Smooth muscle cell (in vitro differentiated cells): Measurements from ENCODE around the gene LBHD2. TPM values are rescaled to one million over a fixed set of nuclear protein-coding genes. Genes with fewer than 3 reads are reported as not detected.
"Not testable (repeated sequence)": the region's sequence is repeated elsewhere in the genome, so short reads cannot be mapped to it uniquely, and the experiment has no call there.

Source experiments
- DNase-seq: peaks from one replicate; lab custom pipeline; 2025; ENCODE audit not compliant: unreplicated experiment; lab: John Stamatoyannopoulos, UW
- H2AFZ ChIP-seq: fragments of 200-600 bp; sonication (generic); 2 replicates; pipeline ENCODE4 v1.6.0; 2016; ENCODE audit warnings: antibody characterized with exemption, low read depth, mild to moderate bottlenecking
- H3F3A ChIP-seq: fragments of 200-600 bp; sonication (generic); 2 replicates; pipeline ENCODE4 v1.6.0; 2017; ENCODE audit warnings: antibody characterized with exemption, low read depth
- H3K27ac ChIP-seq: fragments of 200-600 bp; sonication (generic); 2 replicates; pipeline ENCODE4 v1.5.1; 2016; ENCODE audit warnings: low read depth, mild to moderate bottlenecking
- H3K27me3 ChIP-seq: fragments of 200-600 bp; sonication (generic); 2 replicates; pipeline ENCODE4 v1.6.1; 2016; ENCODE audit warnings: low read depth, mild to moderate bottlenecking
- H3K36me3 ChIP-seq: fragments of 200-600 bp; sonication (generic); 2 replicates; pipeline ENCODE4 v1.5.1; 2016; ENCODE audit warnings: low read depth
- H3K4me1 ChIP-seq: fragments of 200-600 bp; sonication (generic); 2 replicates; pipeline ENCODE4 v1.5.1; 2016; ENCODE audit warnings: low read depth
- H3K4me2 ChIP-seq: fragments of 200-600 bp; sonication (generic); 2 replicates; pipeline ENCODE4 v1.6.0; 2016; ENCODE audit warnings: mild to moderate bottlenecking
- H3K4me3 ChIP-seq: fragments of 200-600 bp; sonication (generic); 2 replicates; pipeline ENCODE4 v1.5.1; 2016; ENCODE audit warnings: mild to moderate bottlenecking
- H3K79me2 ChIP-seq: fragments of 200-600 bp; sonication (generic); 2 replicates; pipeline ENCODE4 v1.6.0; 2016; ENCODE audit warnings: low read depth, mild to moderate bottlenecking
- H3K9ac ChIP-seq: fragments of 200-600 bp; sonication (generic); 2 replicates; pipeline ENCODE4 v1.6.0; 2016; ENCODE audit warnings: low read depth
- H3K9me3 ChIP-seq: fragments of 200-600 bp; sonication (generic); replicated peaks from 2 replicates; pipeline ENCODE4 v1.5.1; 2016; ENCODE audit warnings: low read depth
- H4K20me1 ChIP-seq: fragments of 200-600 bp; sonication (generic); 2 replicates; pipeline ENCODE4 v1.6.0; 2016; ENCODE audit warnings: low read depth
- CTCF ChIP-seq: fragments of 200-600 bp; sonication (generic); IDR thresholded peaks from 2 replicates; pipeline ENCODE4 v1.5.1; 2017; ENCODE audit warnings: borderline replicate concordance, mild to moderate bottlenecking, antibody characterized with exemption; ENCODE audit not compliant: insufficient read depth, poor library complexity, severe bottlenecking
- WGBS: methylation state at CpG from one replicate; pipeline ENCODE4 v1.1.7; 2016; ENCODE audit warnings: low lambda C conversion rate; 5-methylcytosine and 5-hydroxymethylcytosine counted together
- polyA plus RNA-seq: library from polyadenylated mRNA; unstranded; fragments of >200 nt; fragmentation: Nextera tagmentation; extraction: Ambion mirVana; gene quantifications from 2 replicates; pipeline ENCODE4 v1.2.1, GENCODE V29; 2016
- total RNA-seq: library from RNA; depleted of rRNA; stranded (reverse); fragments of >200 nt; gene quantifications from 2 replicates; pipeline ENCODE4 v1.2.3, GENCODE V29; 2014

Gene LBHD2
- total and polyA plus RNA-seq, 2 experiments from 2014 or later: not detected

GRCh38 chr14:103115845-103116572 lies 32.0 kb downstream of the LBHD2 start:
- H3K9me3 ChIP-seq: no peaks in the 10 kb centered on the region
- no peak for DNase-seq
- H3K79me2 ChIP-seq: no peaks in the 10 kb centered on the region
- H3K36me3 ChIP-seq: no peaks in the 10 kb centered on the region
- no peaks in the 10 kb centered on the region for H3F3A ChIP-seq
- H2AFZ ChIP-seq: no peak overlapping the region
- H3K4me2 ChIP-seq: no peak overlapping the region
- peaks cover 3% of the 10 kb centered on the region for H3K4me1 ChIP-seq
- no peaks in the 10 kb centered on the region for H4K20me1 ChIP-seq
- no peak overlapping the region for H3K27ac ChIP-seq
- no peak for TF ChIP-seq CTCF
- 93% methylated on average over 10 of the region's 10 CpGs for WGBS
- H3K4me3 ChIP-seq: no peak overlapping the region
- no peaks in the 10 kb centered on the region for H3K27me3 ChIP-seq
- H3K9ac ChIP-seq: no peak overlapping the region

- Histone ChIP-seq H2AFZ (no peak overlapping the region), H3K36me3 (no peaks in the 10 kb centered on the region), H4K20me1 (no peaks in the 10 kb centered on the region), H3K27me3 (no peaks in the 10 kb centered on the region), H3K9ac (no peak overlapping the region), H3K4me3 (no peak overlapping the region), H3K27ac (no peak overlapping the region), H3F3A (no peaks in the 10 kb centered on the region), H3K79me2 (no peaks in the 10 kb centered on the region), H3K9me3 (no peaks in the 10 kb centered on the region), H3K4me2 (no peak overlapping the region), H3K4me1 (peaks cover 4% of the 10 kb centered on the region)
- WGBS: 93% methylated on average over 17 of the region's 17 CpGs
- no peak for TF ChIP-seq CTCF
- DNase-seq: no peak
Observed at GRCh38 chr14:103116636-103117035, 32.6 kb downstream of the LBHD2 start.

GRCh38 chr14:103117499-103117898 lies 33.5 kb downstream of the LBHD2 start:
- H3K4me1 ChIP-seq: peaks cover 12% of the 10 kb centered on the region
- H3K4me3 ChIP-seq, H4K20me1 ChIP-seq, H3K27me3 ChIP-seq, H3F3A ChIP-seq, H3K9ac ChIP-seq, DNase-seq, H2AFZ ChIP-seq, H3K79me2 ChIP-seq, H3K4me2 ChIP-seq, H3K36me3 ChIP-seq, H3K9me3 ChIP-seq, H3K27ac ChIP-seq: not testable (repeated sequence)
- 96% methylated on average over 7 of the region's 7 CpGs for WGBS

GRCh38 chr14:103118018-103118662 lies 34.1 kb downstream of the LBHD2 start:
- H3K4me2 ChIP-seq: no peak overlapping the region
- no peaks in the 10 kb centered on the region for H3K79me2 ChIP-seq
- no peaks in the 10 kb centered on the region for H3K9me3 ChIP-seq
- no peak overlapping the region for H3K27ac ChIP-seq
- no peak for DNase-seq
- H3K9ac ChIP-seq: no peak overlapping the region
- H2AFZ ChIP-seq: no peak overlapping the region
- no peaks in the 10 kb centered on the region for H3K27me3 ChIP-seq
- H3K4me1 ChIP-seq: peaks cover 19% of the 10 kb centered on the region
- H3K36me3 ChIP-seq: no peaks in the 10 kb centered on the region
- no peaks in the 10 kb centered on the region for H3F3A ChIP-seq
- no peak for TF ChIP-seq CTCF
- no peak overlapping the region for H3K4me3 ChIP-seq
- no peaks in the 10 kb centered on the region for H4K20me1 ChIP-seq
- 59% methylated on average over 9 of the region's 10 CpGs for WGBS
